ENCODE results near the gene MEIS1. TPM values are rescaled to one million over a fixed set of nuclear protein-coding genes. Genes with fewer than 3 reads are reported as not detected.

The MEIS1 gene
- total and polyA plus RNA-seq, 2 experiments from 2014 or later = 0.16 to 0.28 TPM

GRCh38 chr2:66445925-66446871 lies 11.3 kb downstream of the MEIS1 start:
- Mint-ChIP-seq H3K4me1 (peaks cover 30% of the 10 kb centered on the region), H3K27me3 (ENCODE audit: insufficient read depth, low read depth, poor library complexity) (peaks cover 62% of the 10 kb centered on the region), H3K9me3 (no peaks in the 10 kb centered on the region; the same call in 2 of the 3 replicates), H3K36me3 (ENCODE audit: low read depth) (no peaks in the 10 kb centered on the region), H3K27ac (no peak overlapping the region), H3K4me3 (peak overlapping the region; percentile 72)
- H4K20me1 ChIP-seq (replicated peaks; ENCODE audit: insufficient read depth) = peaks cover 3% of the 10 kb centered on the region
- no peaks in the 10 kb centered on the region for H3K79me2 ChIP-seq (replicated peaks; ENCODE audit: insufficient read depth)
- H3K4me3 ChIP-seq = peak overlapping the region; percentile 59
- H2AFZ ChIP-seq = peak overlapping the region; percentile 64; the same call in 1 of the 2 replicates
- peaks cover 15% of the 10 kb centered on the region for H3F3A ChIP-seq (replicated peaks; ENCODE audit: low read depth)
- no peaks in the 10 kb centered on the region for H3K36me3 ChIP-seq (ENCODE audit: insufficient read depth)
- ATAC-seq = peak; percentile 77
- peaks cover 57% of the 10 kb centered on the region for H3K4me1 ChIP-seq (ENCODE audit: insufficient read depth)
- TF ChIP-seq NANOG (IDR thresholded peaks at IDR 0.05; ENCODE audit: borderline replicate concordance) = no peak
- no peak for TF ChIP-seq ZNF462 (CRISPR knock-in tag; IDR thresholded peaks at IDR 0.05)
- no peak for TF ChIP-seq CREB1 (CRISPR knock-in tag; IDR thresholded peaks at IDR 0.05; ENCODE audit: low read depth)
- no peak for TF ChIP-seq EZH2phosphoT487 (IDR thresholded peaks at IDR 0.05; ENCODE audit: unreplicated experiment)
- TF ChIP-seq JUNB (IDR thresholded peaks at IDR 0.05; ENCODE audit: unreplicated experiment) = no peak
- TF ChIP-seq CTCF (conservative IDR thresholded peaks at IDR 0.05; ENCODE audit: low read depth in 2 of 2) = peak; percentile 38 to 56
- TF ChIP-seq REST (IDR thresholded peaks at IDR 0.05; ENCODE audit: unreplicated experiment) = no peak
- DNase-seq (ENCODE audit: low spot score) = peak; percentile 78
- no peak overlapping the region for H3K27ac ChIP-seq (ENCODE audit: low read depth)
- H3K4me2 ChIP-seq = peak overlapping the region; percentile 90
- H3K27me3 ChIP-seq (ENCODE audit: insufficient read depth) = peaks cover 91% of the 10 kb centered on the region
- no peaks in the 10 kb centered on the region for H3K9me2 ChIP-seq (ENCODE audit: insufficient read depth)
